B cell (primary cell): ENCODE data around the gene SPG7. TPM values are rescaled to one million over a fixed set of nuclear protein-coding genes. Genes with fewer than 3 reads are reported as not detected.

Experiments used
- ATAC-seq: fragments of 200-7000 bp; cut with Tn5 transposase; one replicate; pipeline ENCODE4 v1.10.0; 2021; ENCODE audit warnings: low read depth, mild to moderate bottlenecking, moderate number of reproducible peaks, moderate library complexity
- CTCF ChIA-PET: fragments of 350-600 bp; sonication (Branson Sonifier 250); formaldehyde crosslinking; loops from one replicate; lab custom pipeline; 2021; ENCODE audit warnings: antibody characterized with exemption, inconsistent platforms; lab: Charles Lee
- POLR2A ChIA-PET: fragments of 350-600 bp; sonication (Branson Sonifier 250); formaldehyde crosslinking; loops from one replicate; lab custom pipeline; 2021; ENCODE audit warnings: antibody characterized with exemption; lab: Charles Lee
- DNase-seq: peaks from one replicate; pipeline ENCODE4 v3.0.0; 2013
- H2AFZ ChIP-seq: 2 replicates; pipeline ENCODE4 v1.6.1; 2012; ENCODE audit warnings: mild to moderate bottlenecking, low read depth, low read length; ENCODE audit not compliant: insufficient read depth, poor library complexity, severe bottlenecking
- H3K27ac ChIP-seq, 2 donors: 1 replicate in 1 of 2; 2 replicates in 1 of 2; pipeline ENCODE4 v1.5.1; 2012 to 2013; ENCODE audit warnings: low read length in 2 of 2, mild to moderate bottlenecking in 2 of 2, moderate library complexity in 1 of 2
- H3K27me3 ChIP-seq, 4 experiments: fragments of 200-600 bp in 1 of 4; sonication (generic) in 1 of 4; replicated peaks in 1 of 4; 1 replicate in 2 of 4; 2 replicates in 2 of 4; pipeline versions ENCODE4 v1.6.1 to v1.7.0; 2013 to 2016; ENCODE audit warnings: low read length in 3 of 4, mild to moderate bottlenecking in 2 of 4, mixed read lengths in 1 of 4, moderate library complexity in 1 of 4; ENCODE audit not compliant: insufficient read depth in 4 of 4, control insufficient read depth in 3 of 4; ENCODE audit errors: control extremely low read depth in 1 of 4
- H3K36me3 ChIP-seq, 2 experiments: replicated peaks in 1 of 2; 1 replicate in 1 of 2; 2 replicates in 1 of 2; pipeline versions ENCODE4 v1.6.1 to v1.7.1; 2013; ENCODE audit warnings: low read length in 1 of 2; ENCODE audit not compliant: insufficient read depth in 2 of 2, control insufficient read depth in 1 of 2; ENCODE audit errors: control extremely low read depth in 1 of 2, extremely low read depth in 1 of 2
- H3K4me1 ChIP-seq, 2 donors: fragments of 200-600 bp in 1 of 2; sonication (generic) in 1 of 2; 1 replicate in 1 of 2; 2 replicates in 1 of 2; pipeline versions ENCODE4 v1.5.1 to v1.6.1; 2013 to 2017; ENCODE audit warnings: low read length in 2 of 2; ENCODE audit not compliant: control insufficient read depth in 2 of 2, insufficient read depth in 2 of 2
- H3K4me2 ChIP-seq: replicated peaks from 2 replicates; pipeline ENCODE3; 2012; ENCODE audit warnings: mild to moderate bottlenecking, low read depth, low read length; ENCODE audit not compliant: poor library complexity, severe bottlenecking
- H3K4me3 ChIP-seq, 5 experiments: fragments of 200-600 bp in 1 of 5; sonication (generic) in 1 of 5; 1 replicate in 3 of 5; 2 replicates in 2 of 5; pipeline versions ENCODE4 v1.5.1 to v1.7.0; 2011 to 2016; ENCODE audit warnings: low read length in 4 of 5, mild to moderate bottlenecking in 4 of 5, low read depth in 2 of 5, control low read depth in 1 of 5, moderate library complexity in 1 of 5; ENCODE audit not compliant: insufficient read depth in 1 of 5; ENCODE audit errors: control extremely low read depth in 1 of 5, extremely low read depth in 1 of 5
- H3K79me2 ChIP-seq: fragments of 200-600 bp; sonication (generic); one replicate; pipeline ENCODE4 v1.6.0; 2016; ENCODE audit warnings: low read length; ENCODE audit not compliant: control insufficient read depth, insufficient read depth
- H3K9ac ChIP-seq: fragments of 200-600 bp; sonication (generic); 2 replicates; pipeline ENCODE4 v1.6.1; 2017; ENCODE audit warnings: mild to moderate bottlenecking, low read length, moderate library complexity
- H3K9me3 ChIP-seq, 3 donors: one replicate each; pipeline versions ENCODE4 v1.6.1 to v1.7.1; 2013; ENCODE audit warnings: low read length in 2 of 3; ENCODE audit not compliant: control insufficient read depth in 2 of 3, insufficient read depth in 1 of 3; ENCODE audit errors: control extremely low read depth in 1 of 3
- H4K20me1 ChIP-seq: 2 replicates; pipeline ENCODE4 v1.6.0; 2012; ENCODE audit warnings: mild to moderate bottlenecking, low read length; ENCODE audit not compliant: insufficient read depth, control insufficient read depth, poor library complexity, severe bottlenecking
- H3K27ac Mint-ChIP-seq: one replicate; pipeline ENCODE4 v1.8.0; 2021; ENCODE audit warnings: mixed read lengths
- H3K27me3 Mint-ChIP-seq: one replicate; pipeline ENCODE4 v1.8.0; 2021; ENCODE audit warnings: mixed read lengths
- H3K4me1 Mint-ChIP-seq: one replicate; pipeline ENCODE4 v1.8.0; 2021; ENCODE audit warnings: mixed read lengths
- H3K4me3 Mint-ChIP-seq: one replicate; pipeline ENCODE4 v1.8.0; 2021; ENCODE audit warnings: mixed read lengths
- H3K9me3 Mint-ChIP-seq: one replicate; pipeline ENCODE4 v1.8.0; 2022; ENCODE audit warnings: mixed read lengths; ENCODE audit not compliant: insufficient read depth
- CTCF ChIP-seq: fragments of 200-600 bp; IDR thresholded peaks from one replicate; pipeline ENCODE4 v1.8.0; 2022; ENCODE audit warnings: antibody characterized with exemption, mild to moderate bottlenecking
- EZH2 ChIP-seq: IDR thresholded peaks from 2 replicates; pipeline ENCODE4 v1.6.1; 2012; ENCODE audit warnings: borderline replicate concordance, low read depth, mild to moderate bottlenecking, moderate library complexity, low read length; ENCODE audit not compliant: insufficient read depth, poor library complexity, severe bottlenecking
- WGBS: methylation state at CpG from one replicate; pipeline ENCODE4 v1.1.5; 2013; ENCODE audit warnings: missing lambda C conversion rate; ENCODE audit not compliant: insufficient coverage; 5-methylcytosine and 5-hydroxymethylcytosine counted together
- intact Hi-C: fragments of 100-400 bp; cut with micrococcal nuclease; formaldehyde crosslinking; loops from one replicate; pipeline ENCODE4 v1.10.0; 2022
- polyA plus RNA-seq: library from polyadenylated mRNA; depleted of rRNA; stranded (reverse); fragments of >200 nt; gene quantifications from 2 replicates; pipeline ENCODE4 v1.2.3, GENCODE V29; 2012
- total RNA-seq, 2 donors: library from RNA; stranded (reverse); fragments of 120-200 nt in 1 of 2; gene quantifications; 1 replicate in 1 of 2; 2 replicates in 1 of 2; pipeline versions ENCODE4 v1.2.3 to v1.2.4, GENCODE V29; 2013 to 2022

SPG7 gene
- total and polyA plus RNA-seq, 2 donors (not counting 1 experiment from before 2014, with no cell fraction given), result 146 to 157 TPM

GRCh38 chr16:89544113-89544512 is 35.9 kb downstream of the SPG7 start:
- ATAC-seq, result no peak
- no peak overlapping the region for H3K27ac Mint-ChIP-seq
- no peaks in the 10 kb centered on the region for H3K27me3 Mint-ChIP-seq
- Histone ChIP-seq H3K27me3 (no peaks in the 10 kb centered on the region), H2AFZ (no peak overlapping the region), H3K79me2 (peaks cover 27% of the 10 kb centered on the region), H3K27ac (no peak overlapping the region), H3K4me1 (peaks cover 0 to 3% of the 10 kb centered on the region in 2 donors), H3K9me3 (no peaks in the 10 kb centered on the region), H3K4me3 (no peak overlapping the region), H3K9ac (no peak overlapping the region), H3K4me2 (no peak overlapping the region), H3K36me3 (peaks cover 9 to 41% of the 10 kb centered on the region in 2 experiments), H4K20me1 (no peaks in the 10 kb centered on the region)
- CTCF ChIA-PET, result no interaction called here
- no peaks in the 10 kb centered on the region for H3K9me3 Mint-ChIP-seq
- H3K4me1 Mint-ChIP-seq, result peaks cover 2% of the 10 kb centered on the region
- no peak overlapping the region for H3K4me3 Mint-ChIP-seq
- POLR2A ChIA-PET, result interaction anchor here (0.6 kb wide), 1 partner anchor 8 kb away, joined by 4 read pairs; no protein-coding TSS in a partner anchor
- intact Hi-C loops, result no loop called here
- DNase-seq, result no peak
- TF ChIP-seq CTCF (no peak), EZH2 (no peak)
- 97% methylated on average over 8 of the region's 11 CpGs for WGBS

- Histone ChIP-seq H3K27me3 (no peaks in the 10 kb centered on the region), H2AFZ (no peak overlapping the region), H3K27ac (no peak overlapping the region), H3K4me1 (peaks cover 0 to 3% of the 10 kb centered on the region in 2 donors), H3K36me3 (peaks cover 9 to 45% of the 10 kb centered on the region in 2 experiments), H4K20me1 (no peaks in the 10 kb centered on the region), H3K9me3 (no peaks in the 10 kb centered on the region), H3K4me3 (no peak overlapping the region), H3K9ac (no peak overlapping the region), H3K4me2 (no peak overlapping the region), H3K79me2 (peaks cover 29% of the 10 kb centered on the region)
- ChIA-PET CTCF (no interaction called here), POLR2A (no interaction called here)
- Mint-ChIP-seq H3K27me3 (no peaks in the 10 kb centered on the region), H3K27ac (no peak overlapping the region), H3K4me3 (no peak overlapping the region), H3K4me1 (peaks cover 2% of the 10 kb centered on the region), H3K9me3 (no peaks in the 10 kb centered on the region)
- TF ChIP-seq CTCF, result no peak
- intact Hi-C loops, result no loop called here
- WGBS, result 94% methylated on average over 10 of the region's 13 CpGs
- no peak for ATAC-seq
- no peak for DNase-seq
Observed at GRCh38 chr16:89544713-89545043, 36.5 kb downstream of the SPG7 start.
